ENCODE measurements around the gene SLC35F3. TPM values are rescaled to one million over a fixed set of nuclear protein-coding genes. Genes with fewer than 3 reads are reported as not detected.

The SLC35F3 gene
- total RNA-seq, 1 donor from 2014 or later = 2.6 TPM

GRCh38 chr1:233982827-233983518 lies 78.5 kb downstream of the SLC35F3 start:
- Mint-ChIP-seq H3K36me3 (ENCODE audit: low read depth) (no peaks in the 10 kb centered on the region), H3K27ac (ENCODE audit: unreplicated experiment) (no peak overlapping the region), H3K27me3 (ENCODE audit: low read depth) (peaks cover 21% of the 10 kb centered on the region), H3K9me3 (no peaks in the 10 kb centered on the region), H3K4me1 (no peaks in the 10 kb centered on the region), H3K4me3 (no peak overlapping the region)
- DNase-seq (ENCODE audit: low read depth, low spot score) = no peak
- TF ChIP-seq, protein P1, sequence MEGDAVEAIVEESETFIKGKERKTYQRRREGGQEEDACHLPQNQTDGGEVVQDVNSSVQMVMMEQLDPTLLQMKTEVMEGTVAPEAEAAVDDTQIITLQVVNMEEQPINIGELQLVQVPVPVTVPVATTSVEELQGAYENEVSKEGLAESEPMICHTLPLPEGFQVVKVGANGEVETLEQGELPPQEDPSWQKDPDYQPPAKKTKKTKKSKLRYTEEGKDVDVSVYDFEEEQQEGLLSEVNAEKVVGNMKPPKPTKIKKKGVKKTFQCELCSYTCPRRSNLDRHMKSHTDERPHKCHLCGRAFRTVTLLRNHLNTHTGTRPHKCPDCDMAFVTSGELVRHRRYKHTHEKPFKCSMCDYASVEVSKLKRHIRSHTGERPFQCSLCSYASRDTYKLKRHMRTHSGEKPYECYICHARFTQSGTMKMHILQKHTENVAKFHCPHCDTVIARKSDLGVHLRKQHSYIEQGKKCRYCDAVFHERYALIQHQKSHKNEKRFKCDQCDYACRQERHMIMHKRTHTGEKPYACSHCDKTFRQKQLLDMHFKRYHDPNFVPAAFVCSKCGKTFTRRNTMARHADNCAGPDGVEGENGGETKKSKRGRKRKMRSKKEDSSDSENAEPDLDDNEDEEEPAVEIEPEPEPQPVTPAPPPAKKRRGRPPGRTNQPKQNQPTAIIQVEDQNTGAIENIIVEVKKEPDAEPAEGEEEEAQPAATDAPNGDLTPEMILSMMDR (conservative IDR thresholded peaks at IDR 0.05) = no peak

- H3K36me3 Mint-ChIP-seq (ENCODE audit: low read depth) = no peaks in the 10 kb centered on the region
- TF ChIP-seq, protein P1 (conservative IDR thresholded peaks at IDR 0.05) = no peak
- H3K27me3 Mint-ChIP-seq (ENCODE audit: low read depth) = peaks cover 27% of the 10 kb centered on the region
- no peak for DNase-seq (ENCODE audit: low read depth, low spot score)
- H3K4me1 Mint-ChIP-seq = no peaks in the 10 kb centered on the region
- H3K27ac Mint-ChIP-seq (ENCODE audit: unreplicated experiment) = no peak overlapping the region
- no peaks in the 10 kb centered on the region for H3K9me3 Mint-ChIP-seq
- no peak overlapping the region for H3K4me3 Mint-ChIP-seq
Measured at GRCh38 chr1:233983811-233984210, 79.3 kb downstream of the SLC35F3 start.

GRCh38 chr1:233988963-233989696 lies 84.7 kb downstream of the SLC35F3 start:
- no peaks in the 10 kb centered on the region for H3K9me3 Mint-ChIP-seq
- no peak overlapping the region for H3K4me3 Mint-ChIP-seq
- H3K27ac Mint-ChIP-seq (ENCODE audit: unreplicated experiment) = no peak overlapping the region
- no peak for DNase-seq (ENCODE audit: low read depth, low spot score)
- H3K4me1 Mint-ChIP-seq = peaks cover 6% of the 10 kb centered on the region
- no peaks in the 10 kb centered on the region for H3K36me3 Mint-ChIP-seq (ENCODE audit: low read depth)
- TF ChIP-seq, protein P1 (conservative IDR thresholded peaks at IDR 0.05) = no peak
- peaks cover 34% of the 10 kb centered on the region for H3K27me3 Mint-ChIP-seq (ENCODE audit: low read depth)

- Mint-ChIP-seq H3K4me1 (peaks cover 6% of the 10 kb centered on the region), H3K27ac (ENCODE audit: unreplicated experiment) (no peak overlapping the region), H3K36me3 (ENCODE audit: low read depth) (no peaks in the 10 kb centered on the region), H3K9me3 (no peaks in the 10 kb centered on the region), H3K27me3 (ENCODE audit: low read depth) (peaks cover 34% of the 10 kb centered on the region), H3K4me3 (no peak overlapping the region)
- TF ChIP-seq, protein P1 (conservative IDR thresholded peaks at IDR 0.05) = no peak
- no peak for DNase-seq (ENCODE audit: low read depth, low spot score)
Measured at GRCh38 chr1:233990486-233990885, 86.0 kb downstream of the SLC35F3 start.

DNA sequence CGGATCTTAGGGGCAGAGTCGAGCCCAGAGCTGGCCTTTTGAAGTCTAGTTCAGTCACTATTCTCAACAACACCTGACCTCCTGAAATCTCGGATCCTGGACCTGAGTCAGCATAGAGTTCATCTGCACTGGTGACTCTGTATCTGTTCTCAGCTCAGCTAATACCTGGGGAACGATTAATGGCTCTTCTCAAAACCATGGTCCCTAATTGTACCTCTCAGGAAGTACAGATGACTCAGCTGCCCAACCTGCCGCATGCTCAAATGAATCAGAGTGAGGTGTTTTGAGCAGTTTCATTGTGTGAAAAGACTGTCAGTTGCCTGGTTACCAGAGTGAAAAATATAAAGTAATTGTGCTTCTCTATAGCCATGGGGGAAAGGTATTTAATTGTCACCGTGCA lies 89.2 kb downstream of the SLC35F3 start:
- H3K27me3 Mint-ChIP-seq (ENCODE audit: low read depth) = peaks cover 25% of the 10 kb centered on the region
- DNase-seq (ENCODE audit: low read depth, low spot score) = no peak

More for the DNA sequence above, 89.2 kb downstream of the SLC35F3 start:
- Mint-ChIP-seq H3K9me3 (no peaks in the 10 kb centered on the region), H3K4me1 (peaks cover 6% of the 10 kb centered on the region), H3K36me3 (ENCODE audit: low read depth) (no peaks in the 10 kb centered on the region), H3K27ac (ENCODE audit: unreplicated experiment) (no peak overlapping the region), H3K4me3 (no peak overlapping the region)
- TF ChIP-seq, protein P1 (conservative IDR thresholded peaks at IDR 0.05) = no peak

Data from neural crest cell (in vitro differentiated cells).